IgD-negative memory B cell (primary cell): ENCODE measurements around the gene MTARC1. TPM values are rescaled to one million over a fixed set of nuclear protein-coding genes. Genes with fewer than 3 reads are reported as not detected.

Experiments
- H3K27ac Mint-ChIP-seq, 3 donors: one replicate each; pipeline ENCODE4 v1.8.0; 2020 to 2022; ENCODE audit warnings: mild to moderate bottlenecking in 3 of 3, mixed read lengths in 3 of 3, moderate library complexity in 1 of 3
- H3K27me3 Mint-ChIP-seq: one replicate; pipeline ENCODE4 v1.8.0; 2021; ENCODE audit warnings: mixed read lengths
- H3K36me3 Mint-ChIP-seq: one replicate; pipeline ENCODE4 v1.8.0; 2020; ENCODE audit warnings: mild to moderate bottlenecking, mixed read lengths
- H3K4me1 Mint-ChIP-seq, 3 donors: one replicate each; pipeline ENCODE4 v1.8.0; 2020 to 2022; ENCODE audit warnings: mixed read lengths in 3 of 3, mild to moderate bottlenecking in 1 of 3
- H3K4me3 Mint-ChIP-seq, 4 donors: one replicate each; pipeline ENCODE4 v1.8.0; 2020 to 2022; ENCODE audit warnings: mild to moderate bottlenecking in 4 of 4, mixed read lengths in 4 of 4, moderate library complexity in 3 of 4
- H3K9me3 Mint-ChIP-seq, 3 donors: one replicate each; pipeline ENCODE4 v1.8.0; 2020 to 2021; ENCODE audit warnings: mixed read lengths in 3 of 3, mild to moderate bottlenecking in 1 of 3
- polyA plus RNA-seq: library from polyadenylated mRNA; unstranded; fragments of 300-500 nt; fragmentation: Illumina TruSeq; gene quantifications from one replicate; pipeline ENCODE4 v1.2.3, GENCODE V29; 2021

The MTARC1 gene
- polyA plus RNA-seq, 1 donor from 2014 or later, result 1.6 TPM

DNA sequence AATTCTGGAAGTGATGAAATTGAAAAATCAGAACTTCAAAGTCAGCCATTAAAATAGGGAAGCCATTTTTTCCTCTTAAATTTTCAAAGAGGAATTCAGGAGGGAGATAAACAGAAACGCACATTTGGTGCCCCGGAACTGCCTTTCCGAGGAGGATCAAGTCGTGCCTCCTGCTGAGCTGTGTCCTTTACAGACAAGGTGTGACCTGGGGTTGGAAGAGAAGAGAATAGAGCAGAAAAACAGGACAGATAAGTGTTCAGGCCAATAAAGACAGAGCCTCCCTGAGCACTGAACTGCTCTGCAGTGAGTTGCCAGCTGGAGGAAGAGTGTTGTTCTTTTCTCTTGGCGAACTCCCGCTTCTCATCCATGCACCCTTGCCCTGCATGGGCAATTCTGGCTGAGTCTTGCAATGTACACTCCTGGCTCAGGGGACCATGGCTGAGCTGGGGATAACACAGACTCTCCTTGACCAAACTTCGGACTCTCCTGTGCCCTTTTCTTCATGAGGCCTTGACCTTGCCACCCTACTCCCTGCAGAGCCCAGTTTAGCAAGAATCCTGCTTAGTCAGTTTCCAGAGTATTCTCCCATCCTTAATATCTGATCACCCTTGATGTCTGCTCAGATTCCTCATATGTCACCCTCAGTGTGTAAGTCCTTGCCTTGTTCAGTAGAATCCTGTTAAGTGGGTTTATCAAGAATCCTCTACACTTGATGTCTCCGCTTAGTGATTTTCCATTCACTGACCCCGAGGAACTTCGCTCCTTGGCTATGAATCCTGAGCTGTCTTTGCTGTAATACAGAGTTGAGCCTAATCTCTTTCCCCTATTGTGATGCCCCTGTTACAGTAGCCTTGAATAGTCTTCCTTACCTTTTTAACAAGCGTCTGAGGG lies 1.3 kb upstream of the MTARC1 start:
- Mint-ChIP-seq H3K36me3 (peaks cover 1% of the 10 kb centered on the region), H3K9me3 (peaks cover 0 to 5% (median 0%) of the 10 kb centered on the region in 3 donors), H3K27me3 (peaks cover 9% of the 10 kb centered on the region), H3K4me3 (peak overlapping the region in 2 of 4 donors; percentile 37 to 50), H3K27ac (peak overlapping the region in 1 of 3 donors; percentile 32), H3K4me1 (peaks cover 0 to 5% (median 0%) of the 10 kb centered on the region in 3 donors)

GRCh38 chr1:220786057-220786336 lies 716 bp upstream of the MTARC1 start:
- peaks cover 0 to 5% (median 0%) of the 10 kb centered on the region in 3 donors for H3K9me3 Mint-ChIP-seq
- peak overlapping the region in 1 of 3 donors; percentile 32 for H3K27ac Mint-ChIP-seq
- H3K4me3 Mint-ChIP-seq, result peak overlapping the region; percentile 37 to 60 (median 52)
- H3K27me3 Mint-ChIP-seq, result peaks cover 9% of the 10 kb centered on the region
- H3K36me3 Mint-ChIP-seq, result peaks cover 1% of the 10 kb centered on the region
- peaks cover 0 to 5% (median 0%) of the 10 kb centered on the region in 3 donors for H3K4me1 Mint-ChIP-seq

GRCh38 chr1:220787069-220787619 lies 431 bp downstream of the MTARC1 start:
- Mint-ChIP-seq H3K9me3 (peaks cover 0 to 5% (median 0%) of the 10 kb centered on the region in 3 donors), H3K27me3 (peaks cover 9% of the 10 kb centered on the region), H3K27ac (no peak overlapping the region), H3K4me1 (peaks cover 0 to 5% (median 0%) of the 10 kb centered on the region in 3 donors), H3K36me3 (no peaks in the 10 kb centered on the region), H3K4me3 (peak overlapping the region; percentile 43 to 77 (median 68))

- Mint-ChIP-seq H3K4me1 (peaks cover 0 to 5% (median 0%) of the 10 kb centered on the region in 3 donors), H3K36me3 (no peaks in the 10 kb centered on the region), H3K4me3 (peak overlapping the region in 1 of 4 donors; percentile 46), H3K27ac (no peak overlapping the region), H3K27me3 (peaks cover 9% of the 10 kb centered on the region), H3K9me3 (peaks cover 0 to 5% (median 0%) of the 10 kb centered on the region in 3 donors)
These were observed 2.2 kb downstream of the MTARC1 start for GRCh38 chr1:220788900-220789299.

DNA sequence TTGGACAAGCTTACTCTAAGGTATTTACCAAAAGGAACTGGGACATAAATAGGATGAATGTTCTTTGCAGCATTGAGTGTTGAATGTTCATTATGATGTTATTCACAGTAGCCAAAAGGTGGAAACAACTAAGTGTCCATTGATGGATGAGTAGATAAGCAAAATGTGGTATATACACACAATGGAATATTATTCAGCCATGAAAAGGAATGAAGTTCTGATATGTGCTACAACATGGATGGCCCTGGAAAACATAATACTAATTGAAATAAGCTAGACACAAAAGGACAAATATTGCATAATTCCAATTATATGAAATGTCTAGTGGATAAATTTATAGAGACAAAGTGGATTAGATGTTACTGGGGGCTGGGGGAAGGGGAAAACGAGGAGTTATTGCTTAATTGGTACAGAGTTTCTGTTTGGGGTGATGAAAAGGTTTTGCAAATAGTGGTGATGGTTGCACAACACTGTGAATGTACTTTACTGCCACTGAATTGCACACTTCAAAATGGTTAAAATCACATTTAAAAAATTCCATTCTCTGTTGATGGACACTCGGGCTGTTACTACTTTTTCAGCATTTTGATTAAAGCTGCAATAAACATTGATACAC lies 2.9 kb downstream of the MTARC1 start:
- Mint-ChIP-seq H3K27me3 (peaks cover 9% of the 10 kb centered on the region), H3K36me3 (no peaks in the 10 kb centered on the region), H3K4me3 (peak overlapping the region in 1 of 4 donors; percentile 46), H3K9me3 (peaks cover 0 to 5% (median 0%) of the 10 kb centered on the region in 3 donors), H3K4me1 (no peaks in the 10 kb centered on the region), H3K27ac (no peak overlapping the region)

DNA sequence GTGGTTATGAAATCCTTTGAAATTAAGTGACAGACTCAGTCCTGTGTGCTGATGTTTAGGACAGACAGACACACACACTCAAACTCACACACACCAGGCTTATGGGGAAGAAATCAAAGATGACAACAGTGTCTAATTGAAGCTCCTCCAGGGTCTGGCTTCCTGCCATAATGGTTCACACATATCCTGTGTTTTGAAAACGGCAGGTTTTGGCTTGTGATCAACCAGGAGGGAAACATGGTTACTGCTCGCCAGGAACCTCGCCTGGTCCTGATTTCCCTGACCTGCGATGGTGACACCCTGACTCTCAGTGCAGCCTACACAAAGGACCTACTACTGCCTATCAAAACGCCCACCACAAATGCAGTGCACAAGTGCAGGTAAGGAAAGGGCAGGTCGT lies 4.6 kb downstream of the MTARC1 start:
- H3K9me3 Mint-ChIP-seq, result peaks cover 0 to 5% (median 0%) of the 10 kb centered on the region in 3 donors

DNA sequence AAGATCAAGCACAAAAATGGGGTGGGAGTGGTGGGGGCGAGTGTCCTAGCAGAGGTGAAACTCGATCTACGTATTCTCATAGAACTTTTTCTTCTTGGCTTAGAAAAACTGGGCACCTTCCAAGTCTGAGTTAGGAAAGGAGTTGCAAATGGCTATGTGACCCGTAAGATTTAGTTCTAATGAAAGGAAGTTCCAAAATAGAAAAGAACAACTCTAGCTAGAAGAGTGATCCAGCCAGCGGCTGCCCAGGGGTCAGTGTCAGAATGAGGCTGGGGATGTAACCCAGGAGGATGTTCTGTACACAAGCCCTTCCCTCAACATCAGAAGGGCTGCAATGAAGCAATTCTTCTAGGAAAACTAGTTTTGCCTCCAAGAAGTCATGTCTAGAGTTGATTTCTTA lies 5.2 kb downstream of the MTARC1 start:
- H3K27me3 Mint-ChIP-seq, result peaks cover 2% of the 10 kb centered on the region
- H3K4me3 Mint-ChIP-seq, result no peak overlapping the region
- H3K4me1 Mint-ChIP-seq, result no peaks in the 10 kb centered on the region
- no peaks in the 10 kb centered on the region for H3K36me3 Mint-ChIP-seq
- peaks cover 0 to 5% (median 0%) of the 10 kb centered on the region in 3 donors for H3K9me3 Mint-ChIP-seq
- H3K27ac Mint-ChIP-seq, result no peak overlapping the region

More for the DNA sequence above, 4.6 kb downstream of the MTARC1 start:
- no peak overlapping the region for H3K4me3 Mint-ChIP-seq
- H3K27me3 Mint-ChIP-seq, result peaks cover 2% of the 10 kb centered on the region
- H3K27ac Mint-ChIP-seq, result no peak overlapping the region
- H3K4me1 Mint-ChIP-seq, result no peaks in the 10 kb centered on the region
- H3K36me3 Mint-ChIP-seq, result no peaks in the 10 kb centered on the region

GRCh38 chr1:220796530-220796929 lies 9.8 kb downstream of the MTARC1 start:
- Mint-ChIP-seq H3K9me3 (no peaks in the 10 kb centered on the region), H3K36me3 (no peaks in the 10 kb centered on the region), H3K27ac (no peak overlapping the region), H3K4me3 (no peak overlapping the region), H3K4me1 (no peaks in the 10 kb centered on the region), H3K27me3 (no peaks in the 10 kb centered on the region)

DNA sequence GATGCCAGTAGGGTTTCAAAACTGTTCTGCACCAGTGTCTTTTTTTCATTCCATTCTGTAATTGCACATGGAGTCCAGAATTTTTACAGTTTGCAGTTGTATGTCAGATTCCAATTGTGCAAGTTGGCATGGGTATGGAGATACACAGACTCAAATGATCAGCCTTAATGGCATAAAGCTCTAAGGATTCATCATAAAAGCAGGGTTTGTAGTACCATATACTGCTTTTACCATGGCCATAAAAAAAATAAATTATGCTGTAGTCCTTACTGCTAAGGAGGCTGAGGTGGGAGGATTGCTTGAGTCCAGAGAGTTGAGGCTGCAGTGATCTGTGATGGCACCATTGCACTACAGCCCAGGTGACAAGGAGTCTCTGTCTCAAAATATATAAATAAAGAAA lies 10.3 kb downstream of the MTARC1 start:
- H3K4me3 Mint-ChIP-seq, result no peak overlapping the region
- H3K36me3 Mint-ChIP-seq, result no peaks in the 10 kb centered on the region
- H3K27me3 Mint-ChIP-seq, result no peaks in the 10 kb centered on the region
- H3K27ac Mint-ChIP-seq, result no peak overlapping the region
- no peaks in the 10 kb centered on the region for H3K9me3 Mint-ChIP-seq
- H3K4me1 Mint-ChIP-seq, result no peaks in the 10 kb centered on the region

GRCh38 chr1:220797553-220797952 lies 10.8 kb downstream of the MTARC1 start:
- no peaks in the 10 kb centered on the region for H3K4me1 Mint-ChIP-seq
- H3K27me3 Mint-ChIP-seq, result no peaks in the 10 kb centered on the region
- no peaks in the 10 kb centered on the region for H3K9me3 Mint-ChIP-seq
- H3K4me3 Mint-ChIP-seq, result peak overlapping the region in 1 of 4 donors; percentile 8
- H3K36me3 Mint-ChIP-seq, result no peaks in the 10 kb centered on the region
- H3K27ac Mint-ChIP-seq, result no peak overlapping the region

DNA sequence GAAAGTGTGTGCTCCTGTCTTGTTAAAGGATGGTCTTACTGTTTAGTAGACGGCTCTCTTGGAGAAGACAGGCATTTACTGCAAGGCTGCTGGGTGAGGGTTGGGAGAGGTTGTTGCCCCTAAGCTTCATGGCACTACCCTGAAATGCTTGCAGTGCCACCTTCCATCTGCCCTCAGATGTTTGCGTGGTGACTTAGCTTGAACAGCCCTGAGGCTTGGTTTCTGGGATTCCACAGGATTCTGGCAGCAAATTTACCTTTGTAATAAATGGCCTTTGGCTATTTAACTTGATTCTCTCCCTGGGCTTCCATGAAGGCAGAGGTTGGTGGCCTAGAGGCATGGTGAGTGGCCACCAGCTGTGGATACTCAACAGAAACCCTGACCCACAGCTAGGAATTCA lies 11.6 kb downstream of the MTARC1 start:
- peaks cover under 1% of the 10 kb centered on the region for H3K36me3 Mint-ChIP-seq
- H3K4me1 Mint-ChIP-seq, result no peaks in the 10 kb centered on the region
- no peak overlapping the region for H3K4me3 Mint-ChIP-seq
- H3K27me3 Mint-ChIP-seq, result no peaks in the 10 kb centered on the region
- H3K27ac Mint-ChIP-seq, result no peak overlapping the region
- H3K9me3 Mint-ChIP-seq, result no peaks in the 10 kb centered on the region

DNA sequence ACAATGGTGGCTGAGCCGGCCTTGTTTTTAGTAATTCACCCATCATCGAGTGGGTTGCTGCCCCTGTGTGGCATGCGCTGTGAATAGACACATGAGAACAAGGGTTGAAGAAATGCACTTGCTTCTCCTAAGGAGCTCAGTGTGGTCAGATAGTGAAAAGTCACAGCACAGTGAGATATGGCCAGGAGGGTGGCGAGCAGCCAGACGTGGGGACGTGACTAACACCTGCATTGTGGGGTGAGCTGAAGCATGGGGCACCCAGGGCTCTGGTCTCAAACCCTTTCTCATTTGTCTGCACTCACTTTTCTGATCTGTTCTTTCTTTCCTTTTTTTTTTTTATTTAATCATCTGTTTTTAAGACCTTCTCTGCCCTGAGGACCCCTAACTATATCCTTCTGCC lies 13.5 kb downstream of the MTARC1 start:
- no peaks in the 10 kb centered on the region for H3K27me3 Mint-ChIP-seq
- H3K4me3 Mint-ChIP-seq, result no peak overlapping the region
- no peak overlapping the region for H3K27ac Mint-ChIP-seq

GRCh38 chr1:220803401-220804201 lies 16.9 kb downstream of the MTARC1 start:
- Mint-ChIP-seq H3K36me3 (peaks cover 2% of the 10 kb centered on the region), H3K9me3 (no peaks in the 10 kb centered on the region), H3K4me3 (no peak overlapping the region), H3K4me1 (no peaks in the 10 kb centered on the region), H3K27ac (no peak overlapping the region), H3K27me3 (no peaks in the 10 kb centered on the region)

More for the DNA sequence above, 13.5 kb downstream of the MTARC1 start:
- Mint-ChIP-seq H3K9me3 (no peaks in the 10 kb centered on the region), H3K4me1 (no peaks in the 10 kb centered on the region), H3K36me3 (peaks cover 2% of the 10 kb centered on the region)

DNA sequence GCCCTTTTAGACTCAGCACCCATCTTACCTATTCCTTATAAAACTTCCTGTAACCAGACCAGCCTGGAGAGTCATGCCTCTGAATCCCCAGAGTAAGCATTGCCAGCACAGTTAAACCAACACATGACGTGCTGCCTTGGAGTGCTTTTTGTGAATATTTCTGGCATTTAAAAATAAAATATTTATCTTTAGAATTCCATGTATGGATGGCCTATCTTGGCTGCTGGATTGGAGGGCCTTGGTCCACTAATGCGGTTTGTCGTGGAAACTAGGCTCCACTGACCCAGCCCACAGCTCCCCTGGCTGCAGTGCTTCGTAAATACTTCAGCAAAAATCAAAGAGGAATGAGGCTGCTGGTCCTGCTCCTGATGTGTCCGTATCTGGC lies 17.5 kb downstream of the MTARC1 start:
- Mint-ChIP-seq H3K36me3 (peaks cover 2% of the 10 kb centered on the region), H3K4me1 (no peaks in the 10 kb centered on the region), H3K27ac (no peak overlapping the region), H3K9me3 (no peaks in the 10 kb centered on the region), H3K4me3 (no peak overlapping the region), H3K27me3 (no peaks in the 10 kb centered on the region)

- H3K27me3 Mint-ChIP-seq, result no peaks in the 10 kb centered on the region
- H3K27ac Mint-ChIP-seq, result no peak overlapping the region
- no peak overlapping the region for H3K4me3 Mint-ChIP-seq
- H3K9me3 Mint-ChIP-seq, result no peaks in the 10 kb centered on the region
- H3K4me1 Mint-ChIP-seq, result peaks cover 3 to 7% (median 4%) of the 10 kb centered on the region in 3 donors
- H3K36me3 Mint-ChIP-seq, result peaks cover 2% of the 10 kb centered on the region
These were observed 19.7 kb downstream of the MTARC1 start for GRCh38 chr1:220806408-220806807.
